ENCODE data around the gene KCNH2.

KCNH2 gene

DNA sequence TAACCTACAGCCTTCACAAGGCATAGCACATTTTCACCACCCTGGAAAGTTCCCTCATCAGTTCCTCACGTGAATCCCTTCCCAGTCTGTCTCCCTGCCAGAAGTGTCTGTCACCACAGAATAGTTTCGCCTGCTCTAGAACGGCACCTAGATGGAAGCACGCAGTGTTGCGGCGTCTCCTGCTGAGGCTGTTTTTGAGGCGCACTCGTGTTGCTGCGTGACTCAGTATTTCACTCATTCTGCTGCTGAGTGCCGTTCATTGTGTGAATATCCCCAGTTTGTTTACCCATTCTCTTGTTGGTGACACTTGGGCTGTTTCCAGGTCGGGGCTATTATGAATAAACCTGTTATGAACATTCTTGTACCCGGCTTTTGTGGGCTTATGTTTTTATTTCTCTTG is 25.5 kb upstream of the KCNH2 start:
- Histone ChIP-seq H3K27me3 (ENCODE audit: insufficient read depth, low read length) (peaks cover 6% of the 10 kb centered on the region; the same call in 1 of the 2 replicates), H3K27ac (ENCODE audit: low read depth, low read length) (no peak overlapping the region), H3K79me2 (ENCODE audit: control insufficient read depth, insufficient read depth, low read length, unreplicated experiment) (no peaks in the 10 kb centered on the region), H3K4me1 (ENCODE audit: control insufficient read depth, insufficient read depth, low read length, unreplicated experiment) (no peaks in the 10 kb centered on the region), H3K36me3 (ENCODE audit: insufficient read depth, low read length) (no peaks in the 10 kb centered on the region), H2AFZ (ENCODE audit: low read length, unreplicated experiment) (no peak overlapping the region), H3K4me3 (ENCODE audit: low read depth, low read length) (no peak overlapping the region)

DNA sequence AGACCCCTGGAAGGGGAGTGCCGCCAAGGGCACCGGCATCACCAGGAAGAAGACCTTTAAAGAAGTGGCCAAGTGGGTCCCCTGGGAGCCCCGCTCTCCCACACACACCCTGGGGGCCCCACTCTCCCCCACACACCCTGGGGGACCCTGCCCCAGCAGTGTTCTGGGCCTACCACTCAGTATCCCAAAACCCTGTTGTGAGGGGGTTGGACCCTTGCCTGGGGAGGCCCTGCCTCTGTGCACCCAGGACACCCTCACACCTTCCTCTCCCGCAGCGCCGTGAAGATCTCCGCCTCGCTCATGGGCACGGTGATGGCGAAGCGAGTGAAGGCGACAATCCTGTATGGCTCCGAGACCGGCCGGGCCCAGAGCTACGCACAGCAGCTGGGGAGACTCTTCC is 23.4 kb upstream of the KCNH2 start:
- no peak overlapping the region for H3K27ac ChIP-seq (ENCODE audit: low read depth, low read length)

DNA sequence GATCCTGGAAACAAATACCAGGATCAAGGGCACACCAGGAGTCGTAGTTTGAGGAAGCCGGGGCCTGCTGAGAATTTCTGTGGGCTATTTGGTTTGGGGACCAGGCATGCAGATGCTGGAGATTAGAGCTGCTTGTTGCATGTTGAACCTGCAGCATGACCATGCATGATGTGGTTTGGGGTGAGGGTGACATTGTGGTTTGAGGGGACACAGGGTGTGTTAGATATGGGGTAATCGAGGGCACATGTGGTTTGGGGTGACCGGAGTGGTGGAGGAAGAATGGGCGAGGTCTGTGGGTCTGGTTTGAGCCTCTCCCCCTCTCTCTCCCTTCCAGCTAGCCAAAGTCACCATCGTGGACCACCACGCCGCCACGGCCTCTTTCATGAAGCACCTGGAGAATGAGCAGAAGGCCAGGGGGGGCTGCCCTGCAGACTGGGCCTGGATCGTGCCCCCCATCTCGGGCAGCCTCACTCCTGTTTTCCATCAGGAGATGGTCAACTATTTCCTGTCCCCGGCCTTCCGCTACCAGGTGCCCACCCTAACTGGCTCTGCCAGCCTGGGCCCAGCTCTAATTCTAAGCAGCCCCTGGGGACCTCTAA is 22.9 kb upstream of the KCNH2 start:
- no peak overlapping the region for H3K4me3 ChIP-seq (ENCODE audit: low read depth, low read length)
- H3K36me3 ChIP-seq (ENCODE audit: insufficient read depth, low read length) = no peaks in the 10 kb centered on the region
- H3K27me3 ChIP-seq (ENCODE audit: insufficient read depth, low read length) = peaks cover 6% of the 10 kb centered on the region; the same call in 1 of the 2 replicates
- no peak overlapping the region for H3K27ac ChIP-seq (ENCODE audit: low read depth, low read length)
- H2AFZ ChIP-seq (ENCODE audit: low read length, unreplicated experiment) = no peak overlapping the region
- H3K4me1 ChIP-seq (ENCODE audit: control insufficient read depth, insufficient read depth, low read length, unreplicated experiment) = no peaks in the 10 kb centered on the region
- no peaks in the 10 kb centered on the region for H3K79me2 ChIP-seq (ENCODE audit: control insufficient read depth, insufficient read depth, low read length, unreplicated experiment)

More for the DNA sequence above, 23.4 kb upstream of the KCNH2 start:
- H3K4me3 ChIP-seq (ENCODE audit: low read depth, low read length) = no peak overlapping the region
- H3K79me2 ChIP-seq (ENCODE audit: control insufficient read depth, insufficient read depth, low read length, unreplicated experiment) = no peaks in the 10 kb centered on the region
- H3K27me3 ChIP-seq (ENCODE audit: insufficient read depth, low read length) = peaks cover 6% of the 10 kb centered on the region; the same call in 1 of the 2 replicates
- H3K36me3 ChIP-seq (ENCODE audit: insufficient read depth, low read length) = no peaks in the 10 kb centered on the region
- H2AFZ ChIP-seq (ENCODE audit: low read length, unreplicated experiment) = no peak overlapping the region
- no peaks in the 10 kb centered on the region for H3K4me1 ChIP-seq (ENCODE audit: control insufficient read depth, insufficient read depth, low read length, unreplicated experiment)

DNA sequence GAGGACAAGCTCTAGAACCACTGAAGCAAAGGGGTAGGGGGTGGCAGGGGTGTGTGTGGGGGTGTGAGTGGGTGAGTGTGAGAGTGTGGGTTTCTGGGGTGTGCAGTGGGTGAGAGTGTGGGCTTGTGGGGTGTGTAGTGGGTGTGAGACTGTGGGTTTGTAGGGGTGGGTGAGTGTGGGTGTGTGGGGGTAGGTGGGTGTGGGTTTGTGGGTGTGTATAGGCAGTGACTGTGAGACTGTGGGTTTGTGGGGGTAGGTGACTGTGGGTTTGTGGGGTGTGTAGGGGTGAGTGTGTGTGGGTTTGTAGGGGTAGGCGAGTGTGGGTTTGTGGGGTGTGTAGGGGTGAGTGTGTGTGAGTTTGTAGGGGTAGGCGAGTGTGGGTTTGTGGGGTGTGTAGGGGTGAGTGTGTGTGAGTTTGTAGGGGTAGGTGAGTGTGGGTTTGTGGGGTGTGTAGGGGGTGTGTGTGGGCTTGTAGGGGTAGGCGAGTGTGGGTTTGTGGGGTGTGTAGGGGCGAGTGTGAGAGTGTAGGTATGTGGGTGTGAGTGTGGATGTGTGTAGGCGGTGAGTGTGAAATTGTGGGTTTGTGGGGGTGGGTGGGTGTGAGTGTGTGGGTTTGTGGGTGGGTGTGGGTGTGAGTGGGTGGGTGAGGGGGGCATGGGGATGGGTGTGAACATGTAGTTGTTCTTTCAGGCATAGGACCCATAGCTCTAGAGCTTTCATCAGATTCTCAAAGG is 21.5 kb upstream of the KCNH2 start:
- no peak overlapping the region for H2AFZ ChIP-seq (ENCODE audit: low read length, unreplicated experiment)
- H3K4me1 ChIP-seq (ENCODE audit: control insufficient read depth, insufficient read depth, low read length, unreplicated experiment) = no peaks in the 10 kb centered on the region
- no peaks in the 10 kb centered on the region for H3K79me2 ChIP-seq (ENCODE audit: control insufficient read depth, insufficient read depth, low read length, unreplicated experiment)
- H3K36me3 ChIP-seq (ENCODE audit: insufficient read depth, low read length) = no peaks in the 10 kb centered on the region
- H3K4me3 ChIP-seq (ENCODE audit: low read depth, low read length) = no peak overlapping the region
- H3K27me3 ChIP-seq (ENCODE audit: insufficient read depth, low read length) = peaks cover 4% of the 10 kb centered on the region; the same call in 1 of the 2 replicates
- H3K27ac ChIP-seq (ENCODE audit: low read depth, low read length) = no peak overlapping the region

DNA sequence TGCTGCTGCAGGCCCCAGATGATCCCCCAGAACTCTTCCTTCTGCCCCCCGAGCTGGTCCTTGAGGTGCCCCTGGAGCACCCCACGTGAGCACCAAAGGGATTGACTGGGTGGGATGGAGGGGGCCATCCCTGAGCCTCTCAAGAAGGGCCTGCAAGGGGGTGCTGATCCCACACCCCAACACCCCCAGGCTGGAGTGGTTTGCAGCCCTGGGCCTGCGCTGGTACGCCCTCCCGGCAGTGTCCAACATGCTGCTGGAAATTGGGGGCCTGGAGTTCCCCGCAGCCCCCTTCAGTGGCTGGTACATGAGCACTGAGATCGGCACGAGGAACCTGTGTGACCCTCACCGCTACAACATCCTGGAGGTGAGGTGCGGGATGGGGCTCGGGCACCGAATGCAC is 20.9 kb upstream of the KCNH2 start:
- Histone ChIP-seq H3K4me3 (ENCODE audit: low read depth, low read length) (no peak overlapping the region), H3K36me3 (ENCODE audit: insufficient read depth, low read length) (no peaks in the 10 kb centered on the region), H3K27me3 (ENCODE audit: insufficient read depth, low read length) (peaks cover 4% of the 10 kb centered on the region; the same call in 1 of the 2 replicates), H3K4me1 (ENCODE audit: control insufficient read depth, insufficient read depth, low read length, unreplicated experiment) (no peaks in the 10 kb centered on the region), H3K27ac (ENCODE audit: low read depth, low read length) (no peak overlapping the region), H3K79me2 (ENCODE audit: control insufficient read depth, insufficient read depth, low read length, unreplicated experiment) (no peaks in the 10 kb centered on the region), H2AFZ (ENCODE audit: low read length, unreplicated experiment) (no peak overlapping the region)

DNA sequence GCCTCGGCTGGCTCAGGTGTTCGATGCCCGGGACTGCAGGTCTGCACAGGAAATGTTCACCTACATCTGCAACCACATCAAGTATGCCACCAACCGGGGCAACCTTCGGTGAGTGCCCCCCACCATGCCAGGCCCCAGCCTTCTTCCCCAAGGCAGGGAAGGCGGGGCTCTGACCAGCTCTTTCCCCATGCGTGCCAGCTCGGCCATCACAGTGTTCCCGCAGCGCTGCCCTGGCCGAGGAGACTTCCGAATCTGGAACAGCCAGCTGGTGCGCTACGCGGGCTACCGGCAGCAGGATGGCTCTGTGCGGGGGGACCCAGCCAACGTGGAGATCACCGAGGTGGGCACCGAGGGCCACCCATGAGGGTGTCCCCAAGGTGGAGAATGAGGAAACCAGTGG is 20.2 kb upstream of the KCNH2 start:
- H2AFZ ChIP-seq (ENCODE audit: low read length, unreplicated experiment) = no peak overlapping the region

DNA sequence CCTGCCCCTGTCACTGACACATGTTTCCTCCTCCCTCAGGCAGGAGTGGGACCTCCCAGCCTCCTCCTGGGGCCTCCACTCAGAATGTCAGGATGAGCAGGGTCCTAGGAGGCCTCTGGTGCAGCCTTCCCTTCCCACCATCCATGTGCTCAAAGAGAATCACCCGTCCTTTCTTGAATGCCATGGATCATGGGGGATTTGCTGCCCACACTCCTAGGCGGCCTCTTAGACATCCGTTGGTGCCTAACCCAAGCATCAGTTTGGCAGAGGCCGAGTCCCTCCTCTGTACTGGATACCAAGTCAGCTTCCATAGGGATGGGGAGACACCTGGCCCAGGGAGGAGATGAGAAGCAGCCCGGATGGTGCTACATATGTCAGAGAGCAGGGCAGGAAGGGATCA is 19.7 kb upstream of the KCNH2 start:
- no peak overlapping the region for H2AFZ ChIP-seq (ENCODE audit: low read length, unreplicated experiment)
- no peaks in the 10 kb centered on the region for H3K4me1 ChIP-seq (ENCODE audit: control insufficient read depth, insufficient read depth, low read length, unreplicated experiment)
- no peak overlapping the region for H3K4me3 ChIP-seq (ENCODE audit: low read depth, low read length)
- H3K79me2 ChIP-seq (ENCODE audit: control insufficient read depth, insufficient read depth, low read length, unreplicated experiment) = no peaks in the 10 kb centered on the region
- H3K27me3 ChIP-seq (ENCODE audit: insufficient read depth, low read length) = no peaks in the 10 kb centered on the region
- H3K27ac ChIP-seq (ENCODE audit: low read depth, low read length) = no peak overlapping the region
- no peaks in the 10 kb centered on the region for H3K36me3 ChIP-seq (ENCODE audit: insufficient read depth, low read length)

More for the DNA sequence above, 20.2 kb upstream of the KCNH2 start:
- Histone ChIP-seq H3K79me2 (ENCODE audit: control insufficient read depth, insufficient read depth, low read length, unreplicated experiment) (no peaks in the 10 kb centered on the region), H3K36me3 (ENCODE audit: insufficient read depth, low read length) (no peaks in the 10 kb centered on the region), H3K27ac (ENCODE audit: low read depth, low read length) (no peak overlapping the region), H3K27me3 (ENCODE audit: insufficient read depth, low read length) (no peaks in the 10 kb centered on the region), H3K4me3 (ENCODE audit: low read depth, low read length) (no peak overlapping the region), H3K4me1 (ENCODE audit: control insufficient read depth, insufficient read depth, low read length, unreplicated experiment) (no peaks in the 10 kb centered on the region)

DNA sequence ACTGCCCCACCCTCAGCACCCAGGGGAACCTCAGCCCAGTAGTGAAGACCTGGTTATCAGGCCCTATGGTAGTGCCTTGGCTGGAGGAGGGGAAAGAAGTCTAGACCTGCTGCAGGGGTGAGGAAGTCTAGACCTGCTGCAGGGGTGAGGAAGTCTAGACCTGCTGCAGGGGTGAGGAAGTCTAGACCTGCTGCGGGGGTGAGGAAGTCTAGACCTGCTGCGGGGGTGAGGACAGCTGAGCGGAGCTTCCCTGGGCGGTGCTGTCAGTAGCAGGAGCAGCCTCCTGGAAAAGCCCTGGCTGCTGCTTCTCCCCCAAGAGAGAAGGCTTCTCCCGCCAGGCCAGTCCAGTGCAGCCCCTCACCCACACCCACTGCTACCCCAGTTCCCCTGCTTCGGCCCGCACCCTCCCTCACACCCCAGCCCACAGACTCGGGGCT is 19.0 kb upstream of the KCNH2 start:
- Histone ChIP-seq H3K36me3 (ENCODE audit: insufficient read depth, low read length) (no peaks in the 10 kb centered on the region), H3K27ac (ENCODE audit: low read depth, low read length) (no peak overlapping the region), H2AFZ (ENCODE audit: low read length, unreplicated experiment) (no peak overlapping the region), H3K79me2 (ENCODE audit: control insufficient read depth, insufficient read depth, low read length, unreplicated experiment) (no peaks in the 10 kb centered on the region), H3K27me3 (ENCODE audit: insufficient read depth, low read length) (no peaks in the 10 kb centered on the region), H3K4me1 (ENCODE audit: control insufficient read depth, insufficient read depth, low read length, unreplicated experiment) (no peaks in the 10 kb centered on the region), H3K4me3 (ENCODE audit: low read depth, low read length) (no peak overlapping the region)

DNA sequence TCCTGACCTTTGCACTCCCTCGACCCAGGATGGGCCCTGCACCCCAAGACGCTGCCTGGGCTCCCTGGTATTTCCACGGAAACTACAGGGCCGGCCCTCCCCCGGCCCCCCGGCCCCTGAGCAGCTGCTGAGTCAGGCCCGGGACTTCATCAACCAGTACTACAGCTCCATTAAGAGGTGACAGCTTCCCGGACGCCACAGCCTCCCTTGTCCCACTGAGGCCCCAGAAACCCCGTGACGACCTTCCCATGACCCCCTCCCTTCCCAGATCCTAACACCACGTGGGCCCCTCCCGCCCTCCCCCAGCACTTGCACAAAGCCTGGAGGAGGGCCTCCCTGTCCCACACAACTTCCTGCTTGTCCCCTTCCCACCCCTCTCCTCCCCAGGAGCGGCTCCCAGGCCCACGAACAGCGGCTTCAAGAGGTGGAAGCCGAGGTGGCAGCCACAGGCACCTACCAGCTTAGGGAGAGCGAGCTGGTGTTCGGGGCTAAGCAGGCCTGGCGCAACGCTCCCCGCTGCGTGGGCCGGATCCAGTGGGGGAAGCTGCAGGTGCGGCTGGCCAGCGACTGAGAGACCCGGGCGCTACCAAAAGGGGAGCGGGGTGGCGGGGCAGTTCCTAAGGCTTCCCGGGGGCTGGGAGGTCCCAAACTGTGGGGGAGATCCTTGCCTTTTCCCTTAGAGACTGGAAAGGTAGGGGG is 18.4 kb upstream of the KCNH2 start:
- no peak overlapping the region for H2AFZ ChIP-seq (ENCODE audit: low read length, unreplicated experiment)

DNA sequence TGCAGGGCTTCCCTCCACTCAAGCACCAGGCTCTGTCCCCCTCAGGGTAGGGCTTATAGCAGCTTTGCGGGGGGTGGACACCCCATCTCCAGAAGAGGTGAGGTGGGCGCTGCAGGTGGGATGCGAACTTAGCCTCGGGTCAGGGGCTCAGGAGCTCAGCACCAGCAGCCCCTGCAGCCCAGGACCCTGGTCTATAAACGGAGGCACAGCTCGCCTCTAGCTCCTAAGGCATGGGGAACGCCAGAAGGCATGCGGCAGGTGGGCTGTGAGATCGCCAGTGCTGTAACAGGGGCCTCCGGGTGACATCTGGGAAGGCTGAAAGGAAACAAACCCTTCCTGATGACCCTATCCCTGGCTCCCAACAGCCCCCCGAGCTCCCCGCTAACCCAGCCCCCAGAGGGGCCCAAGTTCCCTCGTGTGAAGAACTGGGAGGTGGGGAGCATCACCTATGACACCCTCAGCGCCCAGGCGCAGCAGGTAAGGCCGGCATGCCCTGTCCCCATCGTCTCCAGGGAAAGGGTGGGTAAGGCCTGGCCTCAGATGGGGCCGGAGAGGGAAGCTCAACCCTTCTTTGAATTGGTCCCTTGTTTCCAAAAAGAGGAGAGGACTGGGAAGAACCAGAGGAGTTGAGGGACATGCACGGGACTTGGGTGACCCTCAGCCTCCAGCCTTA is 16.9 kb upstream of the KCNH2 start:
- Histone ChIP-seq H3K27ac (ENCODE audit: low read depth, low read length) (no peak overlapping the region), H3K79me2 (ENCODE audit: control insufficient read depth, insufficient read depth, low read length, unreplicated experiment) (no peaks in the 10 kb centered on the region), H2AFZ (ENCODE audit: low read length, unreplicated experiment) (no peak overlapping the region), H3K27me3 (ENCODE audit: insufficient read depth, low read length) (no peaks in the 10 kb centered on the region), H3K36me3 (ENCODE audit: insufficient read depth, low read length) (no peaks in the 10 kb centered on the region), H3K4me1 (ENCODE audit: control insufficient read depth, insufficient read depth, low read length, unreplicated experiment) (no peaks in the 10 kb centered on the region), H3K4me3 (ENCODE audit: low read depth, low read length) (no peak overlapping the region)

More for the DNA sequence above, 18.4 kb upstream of the KCNH2 start:
- Histone ChIP-seq H3K27me3 (ENCODE audit: insufficient read depth, low read length) (no peaks in the 10 kb centered on the region), H3K36me3 (ENCODE audit: insufficient read depth, low read length) (no peaks in the 10 kb centered on the region), H3K27ac (ENCODE audit: low read depth, low read length) (no peak overlapping the region), H3K4me1 (ENCODE audit: control insufficient read depth, insufficient read depth, low read length, unreplicated experiment) (no peaks in the 10 kb centered on the region), H3K4me3 (ENCODE audit: low read depth, low read length) (no peak overlapping the region), H3K79me2 (ENCODE audit: control insufficient read depth, insufficient read depth, low read length, unreplicated experiment) (no peaks in the 10 kb centered on the region)
